GM19467 (cell line): ENCODE results near the gene TTC27.
A peak's percentile ranks its signal among the peaks of the same experiment; 100 is the strongest.

Experiments
- ATAC-seq: cut with Tn5 transposase; IDR thresholded peaks from one replicate; pipeline ENCODE4 v1.9.1; 2021; ENCODE audit warnings: mild to moderate bottlenecking, moderate library complexity; ENCODE audit not compliant: unreplicated experiment

TTC27 gene

DNA sequence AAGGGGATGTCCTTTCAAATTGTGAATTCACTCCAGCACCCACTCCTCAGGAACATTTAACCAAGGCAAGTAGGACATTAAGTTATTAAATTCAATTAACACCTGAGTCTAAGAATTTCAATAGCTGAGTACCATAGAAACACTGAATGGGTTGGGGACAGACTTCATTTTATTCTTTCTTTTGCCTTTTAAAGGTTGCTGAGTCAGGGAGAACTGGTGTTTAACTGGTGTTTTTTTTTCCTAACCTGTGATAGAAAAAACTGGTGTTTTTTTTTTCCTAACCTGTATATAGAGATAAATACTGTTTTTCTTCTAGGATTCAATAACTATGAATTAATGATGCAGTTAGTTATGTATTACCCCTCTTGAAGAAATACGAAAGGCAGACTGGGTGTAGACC is 38.9 kb downstream of the TTC27 start:
- no peak for ATAC-seq

DNA sequence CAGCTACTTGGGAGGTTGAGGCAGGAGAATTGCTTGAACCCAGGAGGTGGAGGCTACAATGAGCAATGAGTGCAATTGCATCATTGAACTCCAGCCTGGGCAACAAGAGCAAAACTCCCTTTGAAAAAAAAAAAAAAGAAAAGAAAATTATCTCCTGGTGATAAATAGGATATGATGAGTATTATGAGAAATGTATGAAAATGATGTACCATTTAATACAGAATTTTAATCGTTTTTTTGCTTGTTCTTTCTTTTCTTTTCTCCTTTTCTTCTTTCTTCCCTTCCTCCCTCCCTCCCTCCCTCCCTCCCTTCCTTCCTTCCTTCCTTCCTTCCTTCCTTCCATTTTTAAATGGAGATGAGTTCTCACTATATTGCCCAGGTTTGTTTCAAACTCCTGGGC is 40.4 kb downstream of the TTC27 start:
- no peak for ATAC-seq

DNA sequence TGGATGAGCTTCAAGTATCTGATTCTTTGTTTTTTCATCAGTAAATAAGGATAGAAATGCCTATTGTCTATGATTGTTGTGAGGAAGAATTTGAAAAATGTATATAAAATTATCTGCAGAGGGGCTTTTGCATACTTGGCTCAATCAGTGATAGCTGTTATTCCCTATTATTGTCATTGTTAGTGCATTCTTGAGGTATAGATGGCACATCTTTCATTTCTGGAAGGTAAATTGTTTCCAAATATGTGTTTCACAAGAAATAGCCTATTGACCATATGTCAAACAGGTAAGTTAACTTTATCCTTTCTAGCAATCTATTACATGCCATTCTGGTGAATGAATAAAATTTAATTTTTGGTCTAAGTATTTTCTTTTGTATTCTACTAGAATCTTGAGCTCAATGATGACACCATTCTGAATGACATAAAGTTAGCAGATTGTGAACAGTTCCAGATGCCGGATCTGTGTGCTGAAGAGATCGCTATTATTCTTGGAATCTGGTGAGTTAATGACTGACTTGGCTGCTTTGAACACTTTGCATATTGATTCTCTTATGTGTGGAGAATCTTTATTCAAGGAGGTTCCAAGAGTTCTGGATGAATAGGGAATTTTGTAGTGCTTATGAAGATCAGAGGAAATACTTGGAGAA is 44.2 kb downstream of the TTC27 start:
- ATAC-seq: no peak

- no peak for ATAC-seq
These were observed 51.0 kb downstream of the TTC27 start for GRCh38 chr2:32678825-32679224.

- no peak for ATAC-seq
These were observed 53.1 kb downstream of the TTC27 start for GRCh38 chr2:32680942-32681341.

DNA sequence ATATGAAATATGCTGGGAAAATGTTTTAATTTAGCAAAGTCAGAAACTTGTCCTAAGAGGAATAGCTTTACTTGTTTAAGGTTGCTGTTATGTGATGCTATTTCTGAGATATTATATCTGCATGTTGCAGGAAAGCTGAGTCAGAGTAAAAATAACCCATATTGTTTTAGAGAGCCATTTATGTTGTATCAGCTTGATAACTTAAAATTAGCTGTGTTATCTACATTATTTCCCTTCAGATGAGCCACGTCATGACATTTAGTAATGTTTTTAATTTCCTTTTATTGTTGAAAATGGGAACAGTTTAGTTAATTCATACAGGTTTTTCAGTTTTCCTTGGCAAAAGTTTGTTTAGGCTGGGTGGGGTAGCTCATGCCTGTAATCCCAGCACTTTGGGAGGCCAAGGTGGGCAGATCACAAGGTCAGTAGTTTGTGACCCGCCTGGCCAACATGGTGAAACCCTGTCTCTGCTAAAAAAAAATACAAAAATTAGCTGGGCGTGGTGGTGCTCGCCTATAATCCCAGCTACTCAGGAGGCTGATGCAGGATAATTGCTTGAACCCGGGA is 55.8 kb downstream of the TTC27 start:
- ATAC-seq: no peak

GRCh38 chr2:32688541-32688940 is 60.7 kb downstream of the TTC27 start:
- no peak for ATAC-seq

GRCh38 chr2:32691678-32692077 is 63.8 kb downstream of the TTC27 start:
- no peak for ATAC-seq

GRCh38 chr2:32696439-32696838 is 68.6 kb downstream of the TTC27 start:
- ATAC-seq: no peak

DNA sequence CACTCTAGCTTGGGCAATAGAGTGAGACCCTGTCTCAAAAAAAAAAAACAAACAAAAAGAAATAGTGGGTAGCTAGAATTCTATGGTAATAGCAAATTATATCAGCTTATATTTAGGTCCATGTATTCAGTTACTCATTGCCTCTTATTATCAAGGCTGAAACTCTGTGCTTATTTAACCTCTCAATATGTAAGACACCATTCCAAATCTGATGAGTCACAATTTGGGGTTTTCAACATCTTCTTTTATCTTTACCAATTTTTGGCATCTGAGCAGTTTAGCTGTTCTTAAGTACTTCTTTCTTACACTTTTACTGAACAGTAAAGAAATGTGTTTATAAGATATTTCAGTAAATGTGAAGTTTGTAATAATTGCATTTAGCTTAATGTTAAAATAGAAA is 69.3 kb downstream of the TTC27 start:
- ATAC-seq: no peak

GRCh38 chr2:32699151-32699550 is 71.3 kb downstream of the TTC27 start:
- ATAC-seq: no peak

- ATAC-seq: no peak
These were observed 74.0 kb downstream of the TTC27 start for GRCh38 chr2:32701806-32702205.

- ATAC-seq: no peak
These were observed 74.6 kb downstream of the TTC27 start for GRCh38 chr2:32702303-32703064.

- no peak for ATAC-seq
These were observed 79.1 kb downstream of the TTC27 start for GRCh38 chr2:32706815-32707579.

GRCh38 chr2:32711219-32711618 is 83.4 kb downstream of the TTC27 start:
- no peak for ATAC-seq

DNA sequence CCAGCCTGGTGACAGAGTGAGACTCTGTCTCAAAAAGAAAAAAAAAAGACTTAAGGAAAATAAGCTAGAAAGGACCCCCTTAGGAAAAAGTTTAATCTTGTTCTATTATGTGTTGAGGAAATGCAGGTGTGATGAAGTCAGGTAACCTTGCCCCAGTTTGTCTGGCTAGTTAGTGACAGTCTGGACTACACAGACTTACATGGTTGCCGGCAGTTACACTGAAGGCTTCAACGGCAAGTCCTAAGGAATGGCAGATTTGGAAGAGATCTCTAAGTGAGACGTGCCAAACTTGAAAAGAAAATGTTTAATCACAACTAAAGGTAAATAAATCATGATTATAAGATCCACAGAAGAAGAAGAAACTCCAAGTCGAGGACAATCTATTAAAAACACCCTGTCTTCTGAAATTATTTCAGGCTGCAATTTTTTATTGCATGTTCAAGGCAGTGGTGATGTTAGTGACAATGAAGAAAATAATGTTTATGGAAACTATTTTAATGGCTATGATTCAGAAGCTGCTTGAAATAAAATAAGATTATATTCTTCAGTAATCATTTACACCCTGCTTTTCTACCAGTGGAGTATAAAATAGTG is 84.2 kb downstream of the TTC27 start:
- no peak for ATAC-seq

DNA sequence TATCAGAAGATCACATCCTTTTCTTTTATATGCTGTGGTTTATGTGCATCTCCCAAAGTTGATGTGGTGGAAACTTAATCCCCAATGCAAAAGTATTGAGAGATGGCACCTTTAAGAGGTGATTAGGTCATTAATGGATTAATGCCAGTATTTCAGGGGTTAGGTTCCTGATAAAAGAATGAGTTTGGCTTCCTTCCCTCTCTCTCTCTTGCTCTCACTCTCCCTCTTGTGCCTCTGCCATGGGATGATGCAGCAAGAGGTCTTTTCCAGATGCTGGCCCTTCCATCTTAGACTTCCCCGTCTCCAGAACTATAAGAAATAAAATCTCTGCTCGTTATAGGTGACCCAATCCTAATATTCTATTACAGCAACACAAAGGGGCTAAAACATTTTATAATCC is 85.0 kb downstream of the TTC27 start:
- ATAC-seq: no peak

DNA sequence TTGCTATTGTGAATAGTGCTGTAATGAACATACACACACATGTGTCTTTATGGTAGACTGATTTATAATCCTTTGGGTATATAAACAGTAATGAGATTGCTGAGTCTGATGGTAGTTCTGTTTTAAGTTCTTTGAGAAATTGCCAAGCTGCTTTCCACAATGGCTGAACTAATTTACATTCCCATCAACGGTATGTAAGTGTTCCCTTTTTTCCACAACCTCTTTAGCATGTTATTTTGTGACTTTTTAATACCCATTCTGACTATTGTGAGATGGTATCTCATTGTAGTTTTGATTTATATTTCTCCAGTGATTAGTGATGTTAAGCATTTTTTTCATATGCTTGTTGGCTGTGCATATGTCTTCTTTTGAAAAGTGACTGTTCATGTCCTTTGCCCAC is 86.7 kb downstream of the TTC27 start:
- ATAC-seq: no peak

DNA sequence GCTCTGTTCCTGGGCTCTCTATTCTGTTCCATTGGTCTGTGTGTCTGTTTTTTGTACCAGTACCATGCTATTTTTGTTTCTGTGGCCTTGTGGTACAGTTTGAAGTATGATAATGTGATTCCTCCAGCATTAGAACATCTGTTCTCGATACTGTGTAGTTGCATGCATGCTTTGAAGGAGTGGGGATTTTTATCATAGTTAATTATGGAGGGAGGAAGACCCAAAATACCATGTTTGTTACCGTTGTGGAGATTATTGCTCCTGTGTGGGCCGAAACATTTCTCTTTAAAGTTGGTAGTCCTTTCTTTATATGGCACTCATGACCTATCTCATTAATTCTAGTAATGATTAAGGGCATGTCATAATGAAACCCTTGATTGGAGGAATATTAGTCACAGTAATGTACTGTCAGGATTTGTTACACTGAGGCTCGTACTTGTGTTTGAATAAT is 87.6 kb downstream of the TTC27 start:
- peak; percentile 77 for ATAC-seq

DNA sequence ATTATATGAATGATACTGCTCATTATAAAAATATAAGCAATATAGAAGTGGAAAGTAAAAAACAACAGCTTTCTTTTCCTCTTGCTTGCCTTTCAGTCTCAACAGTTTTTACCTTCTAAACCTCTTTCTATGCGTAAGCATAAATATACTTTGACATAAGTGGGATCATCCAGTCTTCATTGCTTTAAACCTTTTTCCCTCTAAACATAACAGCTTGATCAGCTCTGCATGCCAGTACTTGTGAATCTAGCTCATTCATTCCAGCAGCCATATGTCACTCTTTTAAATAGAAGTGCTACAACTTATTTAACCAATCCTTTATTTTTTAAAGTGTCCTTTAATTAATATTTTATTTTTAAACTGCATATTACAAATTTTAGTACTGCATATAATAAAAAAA is 88.1 kb downstream of the TTC27 start:
- ATAC-seq: no peak

DNA sequence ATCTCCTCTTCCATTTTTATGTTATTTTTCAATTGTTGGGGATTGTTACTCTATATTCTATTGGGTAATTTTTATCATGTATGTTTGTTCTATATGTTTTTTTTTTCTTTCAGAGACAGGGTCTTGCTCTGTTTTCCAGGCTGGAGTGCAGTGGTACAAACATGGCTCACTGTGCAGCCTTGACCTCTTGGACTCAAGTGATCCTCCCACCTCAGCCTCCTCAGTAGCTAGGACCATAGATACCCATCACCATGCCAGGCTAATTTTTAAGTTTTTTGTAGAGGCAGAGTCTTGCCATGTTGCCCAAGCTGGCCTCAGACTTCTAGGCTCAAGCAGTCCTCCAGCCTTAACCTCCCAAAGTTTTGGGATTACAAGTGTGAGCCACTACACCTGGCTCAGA is 88.7 kb downstream of the TTC27 start:
- ATAC-seq: no peak
